GM18519 (cell line): ENCODE data around the gene CNGA3.
"Not testable (repeated sequence)": the region's sequence is repeated elsewhere in the genome, so short reads cannot be mapped to it uniquely, and the experiment has no call there.

Source experiments
- ATAC-seq: cut with Tn5 transposase; IDR thresholded peaks from one replicate; pipeline ENCODE4 v1.9.1; 2021; ENCODE audit warnings: mild to moderate bottlenecking, moderate library complexity; ENCODE audit not compliant: unreplicated experiment, low FRiP score

Gene CNGA3

GRCh38 chr2:98435670-98436069 is 89.4 kb downstream of the CNGA3 start:
- not testable (repeated sequence) for ATAC-seq

GRCh38 chr2:98436734-98437133 is 90.5 kb downstream of the CNGA3 start:
- no peak for ATAC-seq

GRCh38 chr2:98438190-98439133 is 92.2 kb downstream of the CNGA3 start:
- ATAC-seq = peak; percentile 69

GRCh38 chr2:98441706-98442450 is 95.6 kb downstream of the CNGA3 start:
- no peak for ATAC-seq

- ATAC-seq = no peak
Observed at GRCh38 chr2:98442488-98442887, 96.2 kb downstream of the CNGA3 start.

GRCh38 chr2:98444436-98445176 is 98.3 kb downstream of the CNGA3 start, which contains the start of gene INPP4A:
Gene INPP4A, plus strand, starts transcription at chr2:98444858. Its CDS starts 75,191 bp downstream, at chr2:98520049.
- ATAC-seq = no peak

GRCh38 chr2:98445177-98445682 is 99.0 kb downstream of the CNGA3 start:
- ATAC-seq = no peak

GRCh38 chr2:98445683-98446581 is 99.7 kb downstream of the CNGA3 start:
- no peak for ATAC-seq

GRCh38 chr2:98446850-98447249 is 100.6 kb downstream of the CNGA3 start:
- ATAC-seq = no peak
